PC-3 (cell line): Measurements from ENCODE around the gene TCEAL9.

ENCODE experiments used
- CTCF ChIP-seq: fragments of 300-600 bp; sonication (generic); conservative IDR thresholded peaks from 2 replicates; pipeline ENCODE4 v1.5.1; 2017; ENCODE audit warnings: antibody characterized with exemption, low read depth, mild to moderate bottlenecking, low read length
- EZH2 ChIP-seq: fragments of 300-600 bp; sonication (generic); IDR thresholded peaks from one replicate; pipeline ENCODE4 v1.6.1; 2017; ENCODE audit warnings: antibody characterized with exemption, mild to moderate bottlenecking, low read length; ENCODE audit not compliant: unreplicated experiment
- EZH2phosphoT487 ChIP-seq: fragments of 300-600 bp; sonication (generic); IDR thresholded peaks from 2 replicates; pipeline ENCODE4 v1.6.1; 2018; ENCODE audit warnings: mild to moderate bottlenecking, antibody characterized with exemption, low read length, borderline replicate concordance

- no peak for TF ChIP-seq CTCF
- no peak for TF ChIP-seq EZH2phosphoT487
- no peak for TF ChIP-seq EZH2
Measured at GRCh38 chrX:103372886-103373285, 16.6 kb downstream of the TCEAL9 start.
